Activated naive CD8-positive, alpha-beta T cell treated with anti-CD3 and anti-CD28 coated beads, Interleukin-2, amount 10 ng/mL, durations not matched to agents 7 days and 5 days (primary cell): ENCODE results near the gene NUP93. TPM values are rescaled to one million over a fixed set of nuclear protein-coding genes. Genes with fewer than 3 reads are reported as not detected.

Source experiments
- ATAC-seq: fragments of 150-1000 bp; cut with Tn5 transposase; one replicate; pipeline ENCODE4 v1.10.0; 2021; ENCODE audit warnings: low read depth, moderate library complexity
- POLR2A ChIA-PET: fragments of 350-600 bp; sonication (Branson Sonifier 250); formaldehyde crosslinking; loops from one replicate; lab custom pipeline; 2021; ENCODE audit warnings: antibody characterized with exemption; lab: Charles Lee
- DNase-seq: peaks from one replicate; pipeline ENCODE4 v3.0.0; 2021
- H3K27ac Mint-ChIP-seq: one replicate; pipeline ENCODE4 v1.8.0; 2022; ENCODE audit warnings: mild to moderate bottlenecking, mixed read lengths
- H3K27me3 Mint-ChIP-seq: one replicate; pipeline ENCODE4 v1.8.0; 2022; ENCODE audit warnings: mild to moderate bottlenecking, moderate library complexity, mixed read lengths
- H3K36me3 Mint-ChIP-seq: one replicate; pipeline ENCODE4 v1.8.0; 2021; ENCODE audit warnings: mild to moderate bottlenecking, mixed read lengths
- H3K4me1 Mint-ChIP-seq: one replicate; pipeline ENCODE4 v1.8.0; 2021; ENCODE audit warnings: mixed read lengths
- H3K4me3 Mint-ChIP-seq: one replicate; pipeline ENCODE4 v1.8.0; 2022; ENCODE audit warnings: mild to moderate bottlenecking, moderate library complexity, mixed read lengths
- H3K9me3 Mint-ChIP-seq: one replicate; pipeline ENCODE4 v1.8.0; 2021; ENCODE audit warnings: mixed read lengths
- total RNA-seq, 2 experiments: library from RNA; stranded (reverse); gene quantifications; one replicate each; pipeline ENCODE4 v1.2.3, GENCODE V29; 2021

NUP93 gene
- total RNA-seq, 2 experiments from 2014 or later = 89.5 to 92.5 TPM

GRCh38 chr16:56848029-56848936 is 118.4 kb downstream of the NUP93 start:
- ATAC-seq = no peak
- POLR2A ChIA-PET = interaction anchor here (0.9 kb wide), 1 partner anchor 11 kb away, joined by 3 read pairs; no protein-coding TSS in a partner anchor
- H3K4me3 Mint-ChIP-seq = peak overlapping the region; percentile 7
- peaks cover 34% of the 10 kb centered on the region for H3K4me1 Mint-ChIP-seq
- DNase-seq = no peak
- peaks cover 9% of the 10 kb centered on the region for H3K9me3 Mint-ChIP-seq
- peaks cover 25% of the 10 kb centered on the region for H3K36me3 Mint-ChIP-seq
- H3K27me3 Mint-ChIP-seq = no peaks in the 10 kb centered on the region
- H3K27ac Mint-ChIP-seq = peak overlapping the region; percentile 79

- no peak overlapping the region for H3K27ac Mint-ChIP-seq
- POLR2A ChIA-PET = interaction anchor here (0.6 to 0.9 kb wide), 2 partner anchors 11 to 92 kb away, joined by 3 read pairs; no protein-coding TSS in a partner anchor
- H3K9me3 Mint-ChIP-seq = peaks cover 9% of the 10 kb centered on the region
- DNase-seq (no peak), ATAC-seq (no peak)
- no peak overlapping the region for H3K4me3 Mint-ChIP-seq
- peaks cover 23% of the 10 kb centered on the region for H3K36me3 Mint-ChIP-seq
- peaks cover 34% of the 10 kb centered on the region for H3K4me1 Mint-ChIP-seq
- H3K27me3 Mint-ChIP-seq = no peaks in the 10 kb centered on the region
These were observed 119.2 kb downstream of the NUP93 start for GRCh38 chr16:56848955-56849689.

GRCh38 chr16:56849690-56850680 is 120.1 kb downstream of the NUP93 start:
- peaks cover 9% of the 10 kb centered on the region for H3K9me3 Mint-ChIP-seq
- peaks cover 34% of the 10 kb centered on the region for H3K4me1 Mint-ChIP-seq
- POLR2A ChIA-PET = interaction anchor here (0.6 kb wide), 1 partner anchor 91 kb away, joined by 3 read pairs; no protein-coding TSS in a partner anchor
- peaks cover 23% of the 10 kb centered on the region for H3K36me3 Mint-ChIP-seq
- H3K27me3 Mint-ChIP-seq = no peaks in the 10 kb centered on the region
- peak overlapping the region; percentile 52 for H3K27ac Mint-ChIP-seq
- DNase-seq = no peak
- no peak overlapping the region for H3K4me3 Mint-ChIP-seq
- ATAC-seq = no peak

GRCh38 chr16:56851671-56852400 is 121.9 kb downstream of the NUP93 start:
- Mint-ChIP-seq H3K4me3 (no peak overlapping the region), H3K36me3 (peaks cover 15% of the 10 kb centered on the region), H3K9me3 (peaks cover 9% of the 10 kb centered on the region), H3K4me1 (peaks cover 31% of the 10 kb centered on the region), H3K27ac (no peak overlapping the region), H3K27me3 (no peaks in the 10 kb centered on the region)
- no peak for DNase-seq
- POLR2A ChIA-PET = interaction anchor here (0.6 to 1.7 kb wide), 3 partner anchors 23 to 93 kb away, joined by 3 to 4 read pairs (median 4); no protein-coding TSS in a partner anchor
- ATAC-seq = no peak

- Mint-ChIP-seq H3K9me3 (peaks cover 8% of the 10 kb centered on the region), H3K27me3 (no peaks in the 10 kb centered on the region), H3K4me3 (no peak overlapping the region), H3K27ac (no peak overlapping the region), H3K36me3 (peaks cover 12% of the 10 kb centered on the region), H3K4me1 (peaks cover 29% of the 10 kb centered on the region)
- no peak for DNase-seq
- ATAC-seq = no peak
- POLR2A ChIA-PET = interaction anchor here (1.7 kb wide), 1 partner anchor 24 kb away, joined by 4 read pairs; no protein-coding TSS in a partner anchor
These were observed 122.4 kb downstream of the NUP93 start for GRCh38 chr16:56852401-56852730.

- Mint-ChIP-seq H3K36me3 (peaks cover 6% of the 10 kb centered on the region), H3K27ac (no peak overlapping the region), H3K9me3 (peaks cover 2% of the 10 kb centered on the region), H3K27me3 (no peaks in the 10 kb centered on the region), H3K4me3 (no peak overlapping the region), H3K4me1 (peaks cover 23% of the 10 kb centered on the region)
- POLR2A ChIA-PET = interaction anchor here (0.7 to 1.7 kb wide), 2 partner anchors 24 to 173 kb away, joined by 4 to 7 read pairs; no protein-coding TSS in a partner anchor
- ATAC-seq (no peak), DNase-seq (no peak)
These were observed 123.0 kb downstream of the NUP93 start for GRCh38 chr16:56852968-56853367.

- peaks cover 2% of the 10 kb centered on the region for H3K36me3 Mint-ChIP-seq
- H3K9me3 Mint-ChIP-seq = no peaks in the 10 kb centered on the region
- POLR2A ChIA-PET = interaction anchor here (0.5 kb wide), 1 partner anchor 31 kb away, joined by 3 read pairs; no protein-coding TSS in a partner anchor
- no peak overlapping the region for H3K4me3 Mint-ChIP-seq
- H3K27me3 Mint-ChIP-seq = no peaks in the 10 kb centered on the region
- no peak overlapping the region for H3K27ac Mint-ChIP-seq
- peaks cover 20% of the 10 kb centered on the region for H3K4me1 Mint-ChIP-seq
- ATAC-seq = no peak
- no peak for DNase-seq
These were observed 125.3 kb downstream of the NUP93 start for GRCh38 chr16:56855201-56855600.

- DNase-seq (no peak), ATAC-seq (no peak)
- H3K27ac Mint-ChIP-seq = no peak overlapping the region
- peaks cover 28% of the 10 kb centered on the region for H3K4me1 Mint-ChIP-seq
- H3K4me3 Mint-ChIP-seq = no peak overlapping the region
- H3K27me3 Mint-ChIP-seq = no peaks in the 10 kb centered on the region
- H3K36me3 Mint-ChIP-seq = peaks cover 2% of the 10 kb centered on the region
- H3K9me3 Mint-ChIP-seq = no peaks in the 10 kb centered on the region
- POLR2A ChIA-PET = no interaction called here
These were observed 126.0 kb downstream of the NUP93 start for GRCh38 chr16:56855946-56856345.

GRCh38 chr16:56856876-56857447 is 127.0 kb downstream of the NUP93 start:
- POLR2A ChIA-PET = interaction anchor here (1.1 kb wide), 1 partner anchor 75 kb away, joined by 3 read pairs; no protein-coding TSS in a partner anchor
- H3K27ac Mint-ChIP-seq = peak overlapping the region; percentile 19
- H3K4me1 Mint-ChIP-seq = peaks cover 35% of the 10 kb centered on the region
- no peaks in the 10 kb centered on the region for H3K27me3 Mint-ChIP-seq
- no peaks in the 10 kb centered on the region for H3K9me3 Mint-ChIP-seq
- peaks cover 2% of the 10 kb centered on the region for H3K36me3 Mint-ChIP-seq
- DNase-seq = no peak
- ATAC-seq = no peak
- H3K4me3 Mint-ChIP-seq = no peak overlapping the region

- H3K27ac Mint-ChIP-seq = no peak overlapping the region
- POLR2A ChIA-PET = interaction anchor here (1.5 kb wide), 1 partner anchor 80 kb away, joined by 3 read pairs; no protein-coding TSS in a partner anchor
These were observed 128.4 kb downstream of the NUP93 start for GRCh38 chr16:56858374-56858773.

GRCh38 chr16:56859636-56860035 is 129.7 kb downstream of the NUP93 start:
- ATAC-seq (no peak), DNase-seq (no peak)
- POLR2A ChIA-PET = interaction anchor here (0.7 to 1.5 kb wide), 6 partner anchors 11 to 182 kb away, joined by 3 to 8 read pairs (median 4); partner anchors contain the start of gene HERPUD1
- H3K27me3 Mint-ChIP-seq = no peaks in the 10 kb centered on the region
- H3K4me3 Mint-ChIP-seq = no peak overlapping the region
- H3K27ac Mint-ChIP-seq = peak overlapping the region; percentile 96
- peaks cover 3% of the 10 kb centered on the region for H3K36me3 Mint-ChIP-seq
- no peaks in the 10 kb centered on the region for H3K9me3 Mint-ChIP-seq
- peaks cover 51% of the 10 kb centered on the region for H3K4me1 Mint-ChIP-seq

More at GRCh38 chr16:56858374-56858773, 128.4 kb downstream of the NUP93 start:
- Mint-ChIP-seq H3K27me3 (no peaks in the 10 kb centered on the region), H3K9me3 (no peaks in the 10 kb centered on the region), H3K4me3 (no peak overlapping the region), H3K36me3 (peaks cover 2% of the 10 kb centered on the region), H3K4me1 (peaks cover 45% of the 10 kb centered on the region)
- ATAC-seq = no peak
- no peak for DNase-seq
